GM12872 (cell line): ENCODE measurements around the gene STX8.

Source experiments
- CTCF ChIP-seq: IDR thresholded peaks from 3 replicates; pipeline ENCODE4 v1.5.1; 2011; ENCODE audit warnings: low read depth, mild to moderate bottlenecking, low read length, moderate library complexity; ENCODE audit not compliant: insufficient read depth

STX8 gene

GRCh38 chr17:9286434-9286833 is 289.2 kb downstream of the STX8 start:
- TF ChIP-seq CTCF, result no peak

GRCh38 chr17:9285602-9286427 is 289.8 kb downstream of the STX8 start:
- no peak for TF ChIP-seq CTCF

GRCh38 chr17:9284884-9285283 is 290.7 kb downstream of the STX8 start:
- TF ChIP-seq CTCF, result no peak

GRCh38 chr17:9283909-9284308 is 291.7 kb downstream of the STX8 start:
- no peak for TF ChIP-seq CTCF

GRCh38 chr17:9279893-9280292 is 295.7 kb downstream of the STX8 start:
- TF ChIP-seq CTCF, result no peak

GRCh38 chr17:9274973-9275372 is 300.6 kb downstream of the STX8 start:
- no peak for TF ChIP-seq CTCF

GRCh38 chr17:9273428-9274391 is 301.9 kb downstream of the STX8 start:
- TF ChIP-seq CTCF, result no peak
